GM19372 (cell line): ENCODE data around the gene SLC22A13.
"Not testable (repeated sequence)": the region's sequence is repeated elsewhere in the genome, so short reads cannot be mapped to it uniquely, and the experiment has no call there.

ENCODE experiments used
- ATAC-seq: cut with Tn5 transposase; IDR thresholded peaks from one replicate; pipeline ENCODE4 v1.9.1; 2021; ENCODE audit warnings: mild to moderate bottlenecking, low read depth, moderate library complexity; ENCODE audit not compliant: unreplicated experiment

SLC22A13 gene

GRCh38 chr3:38297537-38297936 is 31.9 kb downstream of the SLC22A13 start:
- no peak for ATAC-seq

GRCh38 chr3:38297947-38298711 is 32.5 kb downstream of the SLC22A13 start:
- ATAC-seq = no peak

DNA sequence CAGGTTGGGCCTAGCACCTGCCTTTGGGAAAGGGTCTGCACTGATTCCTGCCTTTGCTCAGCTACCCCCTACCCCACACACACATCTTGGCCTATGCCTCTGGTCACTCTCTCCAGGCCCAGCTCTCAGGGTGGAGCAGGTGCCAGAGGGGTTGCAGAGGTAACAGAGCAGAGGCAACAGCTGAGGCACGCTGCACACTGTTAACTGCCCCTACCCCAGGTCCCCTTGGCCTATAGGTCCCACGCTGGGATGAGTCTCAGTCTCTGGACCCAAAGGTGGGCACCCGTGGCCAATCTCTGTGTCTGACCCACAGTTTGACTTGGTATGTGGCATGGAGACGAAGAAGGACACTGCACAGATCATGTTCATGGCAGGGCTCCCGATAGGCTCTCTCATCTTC is 41.3 kb downstream of the SLC22A13 start:
- ATAC-seq = no peak

DNA sequence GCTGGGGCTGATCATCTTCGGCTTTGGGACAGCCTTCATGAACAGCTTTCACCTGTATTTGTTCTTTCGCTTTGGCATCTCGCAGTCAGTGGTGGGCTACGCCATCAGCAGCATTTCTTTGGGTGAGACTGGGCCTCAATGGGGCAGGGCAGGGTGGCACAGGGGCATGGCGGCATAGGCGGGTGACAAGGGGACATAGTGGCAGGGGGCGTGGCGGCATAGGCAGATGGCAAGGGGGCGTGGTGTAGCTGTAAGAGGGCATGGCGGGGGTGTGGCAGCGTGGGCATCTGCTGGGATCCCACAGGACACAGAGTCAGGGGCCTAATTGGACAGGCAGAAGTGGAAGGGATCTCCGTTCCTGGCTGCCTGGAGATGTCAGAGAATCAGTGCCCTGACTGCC is 42.0 kb downstream of the SLC22A13 start:
- no peak for ATAC-seq

DNA sequence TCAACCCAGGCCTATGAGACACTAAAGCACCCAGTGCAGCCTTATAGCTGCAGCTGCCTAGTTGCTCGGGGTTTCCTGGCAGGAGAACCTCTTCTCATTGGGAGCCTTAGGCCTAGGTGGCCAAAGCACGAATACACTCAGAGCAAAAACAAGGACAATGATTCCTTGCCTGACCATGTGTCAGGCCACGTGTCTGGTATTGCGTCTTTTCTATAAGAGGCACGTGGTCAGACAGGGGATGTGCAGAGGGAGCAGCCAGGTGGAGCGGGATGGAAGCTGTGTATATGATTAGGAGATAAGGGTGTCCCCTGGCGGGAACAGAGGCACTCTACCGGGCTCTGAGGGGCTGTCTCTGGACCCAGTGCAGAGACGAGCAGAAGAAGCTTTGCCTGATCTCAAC is 42.8 kb downstream of the SLC22A13 start:
- ATAC-seq = no peak

DNA sequence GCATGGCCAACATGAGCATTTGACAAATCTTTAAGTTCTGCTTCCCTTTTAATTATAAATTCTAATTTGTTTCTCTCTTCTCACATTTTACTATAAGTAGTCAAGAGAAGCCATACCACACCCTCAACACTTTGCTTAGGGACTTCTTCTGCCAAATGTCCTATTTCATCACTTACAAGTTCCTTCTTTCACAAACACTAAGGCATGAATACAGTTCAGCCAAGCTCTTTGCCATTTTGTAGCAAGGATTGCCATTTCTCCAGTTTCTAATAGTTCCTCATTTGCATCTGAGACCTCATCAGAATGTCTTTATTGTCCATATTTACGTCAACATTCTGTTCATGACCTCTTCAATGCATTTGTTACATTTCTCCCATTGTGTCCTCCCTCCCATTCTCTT is 45.9 kb downstream of the SLC22A13 start:
- ATAC-seq = no peak

DNA sequence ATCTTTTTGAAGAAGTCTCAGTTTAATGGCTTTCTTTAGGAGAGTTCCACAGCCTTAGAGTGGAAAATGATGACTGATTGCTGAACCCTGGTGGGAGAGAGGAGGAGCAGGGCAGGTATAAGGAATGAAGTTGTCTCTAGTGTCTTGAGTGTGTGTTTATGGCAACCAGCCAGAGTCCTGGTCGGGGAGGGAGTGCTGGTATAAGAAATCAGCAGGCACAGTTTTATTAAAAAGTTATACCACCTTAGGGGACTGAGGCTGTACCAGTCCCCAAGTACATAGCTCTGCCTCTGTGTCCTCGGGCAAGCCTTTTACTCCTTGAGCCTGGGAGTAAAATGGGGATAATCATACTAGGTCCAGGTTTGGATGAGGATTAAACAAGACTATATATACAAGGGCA is 46.3 kb downstream of the SLC22A13 start:
- no peak for ATAC-seq

DNA sequence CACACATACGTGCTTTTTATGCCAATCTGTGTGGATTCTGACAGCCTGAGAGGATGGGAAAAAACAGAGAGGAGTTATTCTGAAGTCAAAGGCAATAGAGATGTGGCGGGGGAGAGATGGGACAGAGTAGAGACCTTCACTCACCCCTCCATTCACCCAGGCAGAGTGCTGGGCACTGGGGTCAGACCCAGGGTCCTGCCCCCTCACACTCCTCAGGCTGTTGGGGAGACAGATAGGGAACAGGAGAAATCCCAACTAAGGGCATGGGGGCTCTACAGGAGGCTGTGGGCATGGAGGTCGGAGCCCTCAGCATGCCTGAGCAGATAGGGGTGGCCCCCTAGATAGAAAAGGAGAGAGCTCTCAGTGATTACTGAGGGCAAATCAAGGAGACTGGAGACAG is 46.7 kb downstream of the SLC22A13 start:
- no peak for ATAC-seq

DNA sequence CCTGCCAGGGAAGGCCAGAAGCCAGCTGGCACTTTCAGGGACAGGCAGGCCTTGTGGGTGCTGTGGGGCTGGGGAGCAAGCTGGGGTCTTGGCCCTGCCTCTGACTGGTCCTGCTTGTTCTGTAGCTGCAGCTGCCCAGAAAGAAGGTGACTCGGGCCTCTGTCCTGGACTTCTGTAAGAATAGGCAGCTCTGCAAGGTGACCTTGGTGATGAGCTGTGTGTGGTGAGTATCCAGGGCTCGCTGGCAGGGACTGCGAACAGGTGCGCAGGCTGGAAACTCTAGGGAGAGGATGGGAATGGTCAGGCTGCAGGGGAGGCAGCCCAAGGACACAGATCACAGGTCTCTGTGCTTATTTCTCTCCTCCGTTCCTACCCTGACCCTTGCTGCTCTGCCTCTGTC is 47.7 kb downstream of the SLC22A13 start:
- no peak for ATAC-seq

DNA sequence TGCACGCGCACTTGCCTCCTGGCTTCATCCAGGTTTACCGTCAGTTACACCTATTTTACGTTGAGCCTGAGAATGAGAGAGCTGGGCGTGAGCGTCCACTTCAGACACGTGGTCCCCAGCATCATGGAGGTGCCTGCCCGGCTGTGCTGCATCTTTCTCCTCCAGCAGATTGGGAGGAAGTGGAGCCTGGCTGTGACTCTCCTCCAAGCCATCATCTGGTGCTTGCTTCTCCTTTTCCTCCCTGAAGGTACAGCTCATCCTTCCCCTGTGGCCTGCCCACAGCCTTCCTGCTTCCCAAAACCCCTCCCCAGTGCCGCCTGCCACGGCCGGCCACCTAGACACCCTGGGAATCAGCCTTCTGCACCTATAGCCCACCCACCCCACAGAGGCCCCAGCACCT is 48.1 kb downstream of the SLC22A13 start:
- no peak for ATAC-seq

- ATAC-seq = no peak
Measured at GRCh38 chr3:38314112-38314763, 48.6 kb downstream of the SLC22A13 start.

DNA sequence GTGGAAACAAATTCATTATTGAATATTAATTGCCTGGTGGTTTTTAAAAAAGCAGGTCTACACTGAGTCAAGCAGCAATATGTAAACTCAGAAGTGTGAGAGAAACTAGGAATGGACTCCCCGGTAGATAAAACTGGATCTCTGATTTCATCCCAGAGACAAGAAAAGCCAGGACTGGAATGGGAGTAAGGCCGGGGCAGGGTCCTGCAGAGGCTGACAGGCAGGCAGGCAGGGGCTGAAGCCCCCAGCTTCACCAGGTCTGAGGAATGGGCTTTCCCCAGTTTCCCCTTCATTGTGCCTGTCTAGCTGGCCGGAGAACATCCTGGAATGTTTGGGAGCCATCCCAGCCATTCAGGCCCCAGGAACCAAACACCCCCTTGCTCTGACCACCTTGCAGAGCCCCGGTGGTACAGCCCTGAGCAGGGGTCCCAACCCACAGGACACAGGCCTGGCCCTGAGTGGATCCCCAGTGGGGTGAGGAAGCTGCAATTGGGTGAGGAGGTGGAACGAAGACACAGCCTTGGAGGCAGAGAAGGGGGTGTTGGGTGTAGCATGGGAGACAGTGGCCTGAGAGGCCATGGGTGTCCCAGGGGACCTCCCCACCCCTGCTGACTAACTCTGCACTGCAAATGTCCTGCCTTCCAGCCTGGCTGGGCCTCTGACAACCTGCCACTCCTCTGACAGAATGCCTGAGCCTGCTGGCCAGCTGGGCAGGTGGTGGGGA is 49.3 kb downstream of the SLC22A13 start:
- ATAC-seq = no peak

DNA sequence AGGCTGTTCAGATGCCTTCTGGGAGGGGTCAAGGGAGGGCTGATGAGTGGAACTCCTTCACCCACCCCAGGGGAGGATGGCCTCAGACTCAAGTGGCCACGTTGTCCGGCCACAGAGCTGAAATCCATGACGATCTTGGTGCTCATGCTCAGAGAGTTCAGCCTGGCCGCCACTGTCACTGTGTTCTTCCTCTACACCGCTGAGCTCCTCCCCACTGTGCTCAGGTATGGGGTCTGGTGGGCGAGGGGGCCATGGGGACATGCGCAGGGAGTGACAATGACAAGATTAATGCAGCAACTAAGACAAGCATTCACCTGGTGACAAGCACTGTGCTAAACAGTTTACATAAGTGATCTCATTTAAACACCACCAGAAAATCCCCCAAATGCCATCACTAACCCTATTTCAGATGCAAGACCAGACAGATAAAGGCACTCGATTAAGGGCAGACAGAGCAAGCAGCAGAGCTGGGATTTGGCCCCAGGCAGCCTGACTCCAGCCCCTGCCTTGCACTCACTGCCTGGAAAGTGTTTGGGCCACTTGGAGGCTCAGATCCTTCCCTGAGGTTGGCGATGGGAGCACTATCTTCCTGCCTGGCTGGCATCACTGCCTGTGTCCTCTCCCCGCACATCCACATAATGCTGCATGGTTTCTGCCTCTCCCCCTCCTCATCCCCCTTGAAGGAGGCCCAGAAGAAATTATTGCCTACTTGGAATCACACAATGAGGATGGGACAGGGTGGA is 50.0 kb downstream of the SLC22A13 start:
- no peak for ATAC-seq

DNA sequence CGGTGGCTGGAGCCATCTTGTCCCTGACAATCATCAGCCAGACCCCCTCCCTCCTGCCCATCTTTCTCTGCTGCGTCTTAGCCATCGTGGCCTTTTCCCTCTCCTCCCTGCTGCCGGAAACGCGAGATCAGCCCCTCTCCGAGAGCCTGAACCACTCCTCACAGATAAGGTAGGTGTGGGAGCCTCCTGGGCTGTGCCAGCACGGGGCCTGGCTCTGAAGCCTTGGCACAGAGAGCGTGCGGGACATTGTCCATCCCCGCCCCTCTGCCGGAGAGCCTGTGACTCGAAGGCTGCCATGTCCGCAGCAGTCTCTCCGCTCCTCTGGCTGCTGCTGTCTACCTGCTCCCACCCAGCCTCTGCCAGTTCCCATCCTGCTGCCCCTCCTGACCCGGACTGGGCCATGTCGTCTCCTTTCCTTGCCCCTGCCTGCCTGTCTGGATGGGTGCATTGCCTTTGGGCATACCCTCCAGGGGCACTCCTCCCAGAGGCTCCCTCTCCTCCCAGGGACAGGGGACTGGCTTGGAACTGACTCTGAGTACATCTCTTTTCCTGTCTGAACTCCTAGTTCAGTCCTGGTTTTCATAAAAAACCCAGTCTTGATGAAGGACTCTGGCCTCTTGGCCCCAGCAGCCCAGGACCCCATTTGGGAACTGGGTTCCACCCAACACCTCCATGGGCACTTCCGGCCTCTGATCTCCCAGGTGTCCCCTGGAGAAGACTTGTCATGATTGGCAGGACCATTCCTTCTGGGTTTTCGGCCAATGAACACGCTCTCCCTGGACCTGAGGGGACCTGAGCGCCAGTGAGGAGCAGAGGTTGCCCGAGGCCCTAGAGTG is 51.0 kb downstream of the SLC22A13 start:
- no peak for ATAC-seq

GRCh38 chr3:38317192-38317759 is 51.7 kb downstream of the SLC22A13 start:
- no peak for ATAC-seq

GRCh38 chr3:38318766-38319671 is 53.4 kb downstream of the SLC22A13 start:
- no peak for ATAC-seq

DNA sequence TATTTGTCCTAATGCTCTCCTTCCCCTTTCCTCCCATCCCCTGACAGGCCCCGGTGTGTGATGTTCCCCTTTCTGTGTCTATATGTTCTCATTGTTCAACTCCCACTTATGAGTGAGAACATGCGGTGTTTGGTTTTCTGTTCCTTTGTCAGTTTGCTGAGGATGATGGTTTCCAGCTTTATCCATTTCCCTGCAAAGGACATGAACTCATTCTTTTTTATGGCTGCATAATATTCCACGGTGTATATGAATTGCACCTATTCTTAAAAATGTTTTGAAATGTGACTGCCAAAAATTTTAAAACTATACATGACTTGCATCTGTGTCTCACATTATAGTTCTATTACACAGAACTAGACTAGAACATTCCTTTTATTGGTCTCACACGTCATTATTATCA is 55.0 kb downstream of the SLC22A13 start:
- ATAC-seq = not testable (repeated sequence)

- no peak for ATAC-seq
Measured at GRCh38 chr3:38323060-38323459, 57.4 kb downstream of the SLC22A13 start.

DNA sequence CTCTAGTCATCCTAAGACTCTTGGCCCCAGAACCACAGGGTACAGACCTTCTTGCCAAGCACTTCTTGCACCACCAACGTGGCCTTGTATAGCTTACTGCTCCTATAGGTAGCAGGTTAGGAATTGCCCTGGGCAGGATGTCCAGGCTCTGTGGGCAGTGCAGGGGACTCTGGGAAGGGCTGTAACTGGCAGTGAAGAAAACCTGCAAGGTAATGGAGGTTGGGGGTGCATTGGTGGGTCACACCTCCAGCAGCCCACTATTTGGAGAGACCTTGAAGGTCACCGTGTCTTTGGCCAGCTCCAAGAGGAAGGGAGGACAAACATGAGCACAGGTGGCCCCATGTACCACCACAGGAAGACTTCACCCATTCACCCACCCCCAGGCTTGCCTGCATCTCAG is 59.6 kb downstream of the SLC22A13 start:
- no peak for ATAC-seq
